ENCODE results near the gene CHAD. TPM values are rescaled to one million over a fixed set of nuclear protein-coding genes. Genes with fewer than 3 reads are reported as not detected.
A peak's percentile ranks its signal among the peaks of the same experiment; 100 is the strongest.

Gene CHAD
- total and polyA plus RNA-seq, 2 of the 13 experiments (the other 11 are each of a cell fraction or from before 2014, with no cell fraction given): 1.4 TPM; not detected in 1

DNA sequence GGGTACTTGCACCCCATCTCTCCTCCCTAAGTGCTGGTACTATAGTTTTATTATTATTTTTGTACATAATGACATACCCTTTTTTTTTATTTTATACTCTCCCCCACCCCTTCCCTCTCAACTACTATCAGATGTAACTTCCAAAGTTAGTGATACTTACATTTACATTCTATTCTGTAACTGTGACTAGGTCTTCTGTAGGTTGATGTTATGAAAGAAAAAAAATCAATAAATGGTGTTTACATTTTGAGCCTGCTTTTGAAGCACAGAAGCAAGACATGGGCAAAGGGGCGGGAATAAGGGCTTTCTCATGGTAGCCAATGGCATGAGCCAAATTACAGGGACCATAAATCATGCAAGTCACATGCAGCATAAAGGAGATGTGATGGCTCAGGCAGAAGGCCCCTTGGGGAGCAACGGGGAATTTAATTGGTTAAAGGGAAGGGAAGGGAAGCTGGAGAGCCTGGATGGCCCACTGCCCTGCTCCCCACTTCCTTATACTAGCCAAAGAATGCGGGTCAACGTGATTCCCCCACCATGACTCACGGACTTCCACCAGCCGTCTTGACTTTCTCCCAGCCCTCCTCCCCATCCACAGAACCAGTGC is 45.0 kb downstream of the CHAD start (continued):
- no peak for TF ChIP-seq CHD2 (IDR thresholded peaks at IDR 0.05; ENCODE audit: low read depth, low read length)
- TF ChIP-seq SUZ12 (IDR thresholded peaks at IDR 0.05; ENCODE audit: low read depth, low read length): no peak
- TF ChIP-seq ZNF773 (CRISPR knock-in tag; IDR thresholded peaks at IDR 0.05; ENCODE audit: borderline replicate concordance): no peak
- TF ChIP-seq SP140L (CRISPR knock-in tag; IDR thresholded peaks at IDR 0.05; ENCODE audit: borderline replicate concordance): peak; percentile 72; the same call in 1 of the 2 replicates
- TF ChIP-seq ZBTB7B (CRISPR knock-in tag; IDR thresholded peaks at IDR 0.05): no peak
- TF ChIP-seq RORA (CRISPR knock-in tag; IDR thresholded peaks at IDR 0.05): no peak
- no peak for TF ChIP-seq ZNF713 (CRISPR knock-in tag; IDR thresholded peaks at IDR 0.05)
- TF ChIP-seq SMYD3 (CRISPR knock-in tag; IDR thresholded peaks at IDR 0.05): peak; percentile 80; the same call in 1 of the 2 replicates
- TF ChIP-seq ISL2 (CRISPR knock-in tag; IDR thresholded peaks at IDR 0.05): peak; percentile 80
- no peak for TF ChIP-seq ZNF530 (CRISPR knock-in tag; IDR thresholded peaks at IDR 0.05; ENCODE audit: low read depth)
- TF ChIP-seq SNAI1 (CRISPR knock-in tag; IDR thresholded peaks at IDR 0.05; ENCODE audit: borderline replicate concordance): no peak
- no peak for TF ChIP-seq SATB2 (CRISPR knock-in tag; IDR thresholded peaks at IDR 0.05)
- TF ChIP-seq NR2C2 (CRISPR knock-in tag; IDR thresholded peaks at IDR 0.05; ENCODE audit: borderline replicate concordance): peak; percentile 58; the same call in 1 of the 2 replicates
- TF ChIP-seq FOXC1 (CRISPR knock-in tag; IDR thresholded peaks at IDR 0.05; ENCODE audit: borderline replicate concordance): no peak; the same call in 1 of the 2 replicates
- 0 out of 2 replicates have a peak, but pooled peaks have one; percentile 37 for TF ChIP-seq ZNF674 (CRISPR knock-in tag; IDR thresholded peaks at IDR 0.05; ENCODE audit: low read depth)
- TF ChIP-seq XBP1 (CRISPR knock-in tag; IDR thresholded peaks at IDR 0.05): 0 out of 2 replicates have a peak, but pooled peaks have one; percentile 5
- TF ChIP-seq GATAD2A (CRISPR knock-in tag; IDR thresholded peaks at IDR 0.05): peak; percentile 99
- peak; percentile 66; the same call in 1 of the 2 replicates for TF ChIP-seq ZNF775 (CRISPR knock-in tag; IDR thresholded peaks at IDR 0.05; ENCODE audit: borderline replicate concordance)
- peak; percentile 72; the same call in 1 of the 2 replicates for TF ChIP-seq NFIC (IDR thresholded peaks at IDR 0.05; ENCODE audit: low read length)
- no peak for TF ChIP-seq ZNF550 (CRISPR knock-in tag; IDR thresholded peaks at IDR 0.05; ENCODE audit: borderline replicate concordance)
- no peak for TF ChIP-seq ZNF33B (CRISPR knock-in tag; IDR thresholded peaks at IDR 0.05)
- no peak for TF ChIP-seq ZFP82 (CRISPR knock-in tag; IDR thresholded peaks at IDR 0.05; ENCODE audit: borderline replicate concordance)
- TF ChIP-seq SRY (CRISPR knock-in tag; IDR thresholded peaks at IDR 0.05): no peak
- TF ChIP-seq ZNF383 (CRISPR knock-in tag; IDR thresholded peaks at IDR 0.05; ENCODE audit: borderline replicate concordance): no peak
- no peak; the same call in 1 of the 2 replicates for TF ChIP-seq ZNF687 (CRISPR knock-in tag; IDR thresholded peaks at IDR 0.05)
- no peak for TF ChIP-seq ETV6 (CRISPR knock-in tag; conservative IDR thresholded peaks at IDR 0.05)
- TF ChIP-seq, protein P1, sequence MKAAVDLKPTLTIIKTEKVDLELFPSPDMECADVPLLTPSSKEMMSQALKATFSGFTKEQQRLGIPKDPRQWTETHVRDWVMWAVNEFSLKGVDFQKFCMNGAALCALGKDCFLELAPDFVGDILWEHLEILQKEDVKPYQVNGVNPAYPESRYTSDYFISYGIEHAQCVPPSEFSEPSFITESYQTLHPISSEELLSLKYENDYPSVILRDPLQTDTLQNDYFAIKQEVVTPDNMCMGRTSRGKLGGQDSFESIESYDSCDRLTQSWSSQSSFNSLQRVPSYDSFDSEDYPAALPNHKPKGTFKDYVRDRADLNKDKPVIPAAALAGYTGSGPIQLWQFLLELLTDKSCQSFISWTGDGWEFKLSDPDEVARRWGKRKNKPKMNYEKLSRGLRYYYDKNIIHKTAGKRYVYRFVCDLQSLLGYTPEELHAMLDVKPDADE (CRISPR knock-in tag; IDR thresholded peaks at IDR 0.05): no peak
- TF ChIP-seq JDP2 (CRISPR knock-in tag; IDR thresholded peaks at IDR 0.05; ENCODE audit: borderline replicate concordance): no peak
